ENCODE data around the gene CDCP1. TPM values are rescaled to one million over a fixed set of nuclear protein-coding genes. Genes with fewer than 3 reads are reported as not detected.
A peak's percentile ranks its signal among the peaks of the same experiment; 100 is the strongest.

CDCP1 gene
- total RNA-seq, 4 donors from 2014 or later = 29.7 to 68.3 (median 61.5) TPM

DNA sequence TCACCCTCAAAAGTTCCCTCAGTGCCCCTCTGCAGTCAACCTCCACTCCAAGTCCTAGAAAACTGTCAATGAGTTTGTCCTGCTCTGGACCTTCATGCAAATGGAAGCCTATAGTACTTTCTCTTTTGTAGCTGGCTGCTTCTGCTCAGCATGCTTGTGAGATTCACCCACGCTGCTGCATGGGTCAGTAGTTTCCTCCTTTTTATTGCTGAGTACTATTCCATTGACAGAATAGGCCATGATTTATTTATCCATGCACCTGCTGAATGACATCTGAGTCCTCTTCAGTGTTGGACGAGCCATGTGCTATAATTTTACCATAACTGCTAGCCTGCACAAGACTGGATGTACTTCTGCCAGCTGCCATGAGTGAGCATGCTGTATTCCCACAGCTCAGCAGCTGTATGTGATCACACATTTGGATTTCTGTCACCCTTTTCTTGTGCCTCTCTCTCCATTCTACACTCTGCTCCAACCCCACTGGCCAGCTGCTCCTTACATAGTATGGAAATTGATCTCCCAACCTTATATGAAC lies 26.3 kb downstream of the CDCP1 start:
- no peaks in the 10 kb centered on the region for H3K36me3 ChIP-seq
- H3K4me3 ChIP-seq = no peak overlapping the region
- no peaks in the 10 kb centered on the region for H3K9me3 ChIP-seq
- no peaks in the 10 kb centered on the region for H3K27me3 ChIP-seq
- no peak for DNase-seq
- H3K4me1 ChIP-seq = peaks cover 0 to 56% (median 5%) of the 10 kb centered on the region in 4 donors
- H3K27ac ChIP-seq = peak overlapping the region in 3 of 4 donors; percentile 55 to 92 (median 86)
- no peak for TF ChIP-seq POLR2A (IDR thresholded peaks at IDR 0.05)

DNA sequence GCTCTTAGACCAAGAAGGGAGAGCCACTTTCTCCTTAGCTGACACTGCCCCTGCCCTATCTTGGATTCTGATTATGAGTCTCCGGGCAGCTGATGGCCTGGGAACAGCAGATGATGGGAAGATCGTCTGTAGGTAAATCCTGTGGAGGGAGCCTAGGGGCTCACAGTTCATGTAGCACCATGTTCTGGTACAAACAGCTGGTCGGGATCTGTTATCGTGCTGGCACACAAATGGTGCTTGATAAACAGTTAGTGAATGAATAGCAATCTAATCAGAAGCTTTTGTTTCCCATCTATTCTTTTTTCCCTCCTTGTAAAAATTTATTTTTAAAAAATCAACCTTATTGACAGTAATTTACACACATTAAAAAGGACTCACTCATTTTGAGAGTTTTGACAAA lies 26.8 kb downstream of the CDCP1 start:
- Histone ChIP-seq H3K4me3 (no peak overlapping the region), H3K4me1 (peaks cover 0 to 51% (median 5%) of the 10 kb centered on the region in 4 donors), H3K36me3 (no peaks in the 10 kb centered on the region), H3K27me3 (no peaks in the 10 kb centered on the region), H3K9me3 (no peaks in the 10 kb centered on the region), H3K27ac (peak overlapping the region in 3 of 4 donors; percentile 55 to 92 (median 86))
- no peak for DNase-seq
- TF ChIP-seq, protein P1, sequence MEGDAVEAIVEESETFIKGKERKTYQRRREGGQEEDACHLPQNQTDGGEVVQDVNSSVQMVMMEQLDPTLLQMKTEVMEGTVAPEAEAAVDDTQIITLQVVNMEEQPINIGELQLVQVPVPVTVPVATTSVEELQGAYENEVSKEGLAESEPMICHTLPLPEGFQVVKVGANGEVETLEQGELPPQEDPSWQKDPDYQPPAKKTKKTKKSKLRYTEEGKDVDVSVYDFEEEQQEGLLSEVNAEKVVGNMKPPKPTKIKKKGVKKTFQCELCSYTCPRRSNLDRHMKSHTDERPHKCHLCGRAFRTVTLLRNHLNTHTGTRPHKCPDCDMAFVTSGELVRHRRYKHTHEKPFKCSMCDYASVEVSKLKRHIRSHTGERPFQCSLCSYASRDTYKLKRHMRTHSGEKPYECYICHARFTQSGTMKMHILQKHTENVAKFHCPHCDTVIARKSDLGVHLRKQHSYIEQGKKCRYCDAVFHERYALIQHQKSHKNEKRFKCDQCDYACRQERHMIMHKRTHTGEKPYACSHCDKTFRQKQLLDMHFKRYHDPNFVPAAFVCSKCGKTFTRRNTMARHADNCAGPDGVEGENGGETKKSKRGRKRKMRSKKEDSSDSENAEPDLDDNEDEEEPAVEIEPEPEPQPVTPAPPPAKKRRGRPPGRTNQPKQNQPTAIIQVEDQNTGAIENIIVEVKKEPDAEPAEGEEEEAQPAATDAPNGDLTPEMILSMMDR (IDR thresholded peaks at IDR 0.05) = no peak
- TF ChIP-seq POLR2A (IDR thresholded peaks at IDR 0.05) = no peak

DNA sequence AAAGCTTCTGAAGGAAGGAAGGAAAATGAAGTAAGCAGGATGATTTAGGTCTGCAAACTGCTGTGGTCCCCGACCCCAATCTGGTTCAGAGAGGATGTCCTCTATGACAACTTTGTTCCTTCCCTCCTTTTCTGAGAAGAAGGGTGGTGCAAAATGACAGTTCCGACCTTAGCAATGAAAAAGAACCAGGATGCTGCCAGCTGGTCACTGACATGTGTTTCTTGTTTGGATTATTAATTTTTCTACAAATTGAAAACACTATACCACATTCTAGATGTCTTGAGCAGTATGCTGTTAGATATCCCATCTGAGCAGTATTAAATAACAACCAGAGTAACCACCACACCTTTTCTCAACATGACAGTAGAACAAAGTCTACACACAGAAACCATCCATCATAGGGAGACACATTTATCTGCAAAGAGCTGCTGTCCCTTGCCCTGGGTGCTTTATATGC lies 27.5 kb downstream of the CDCP1 start:
- Histone ChIP-seq H3K27me3 (no peaks in the 10 kb centered on the region), H3K27ac (peak overlapping the region in 2 of 4 donors; percentile 86 to 92), H3K4me3 (no peak overlapping the region), H3K36me3 (no peaks in the 10 kb centered on the region), H3K4me1 (peaks cover 0 to 44% (median 4%) of the 10 kb centered on the region in 4 donors), H3K9me3 (no peaks in the 10 kb centered on the region)
- no peak for DNase-seq
- TF ChIP-seq POLR2A (IDR thresholded peaks at IDR 0.05) = no peak
- TF ChIP-seq, protein P1 (IDR thresholded peaks at IDR 0.05) = no peak

DNA sequence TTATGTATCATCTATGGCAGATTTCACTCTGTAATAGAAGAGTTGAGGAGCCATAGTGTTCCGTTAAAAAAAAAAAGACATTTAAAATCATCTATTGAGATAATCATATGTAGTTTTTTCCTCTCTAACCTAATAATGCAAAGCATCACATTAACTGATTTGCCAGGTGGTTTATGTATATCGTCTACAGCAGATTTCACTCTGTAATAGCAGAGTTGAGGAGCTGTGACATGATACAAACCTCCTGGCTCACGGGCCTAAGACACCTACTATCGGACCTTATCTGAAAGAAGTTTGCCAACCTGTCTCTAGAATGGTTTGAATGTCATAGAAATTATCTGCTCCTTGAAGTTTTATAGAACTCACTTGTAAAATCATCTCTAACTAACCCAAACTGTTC lies 29.8 kb downstream of the CDCP1 start:
- Histone ChIP-seq H3K27me3 (no peaks in the 10 kb centered on the region), H3K9me3 (no peaks in the 10 kb centered on the region), H3K4me1 (peaks cover 0 to 29% (median 3%) of the 10 kb centered on the region in 4 donors), H3K27ac (no peak overlapping the region), H3K36me3 (peaks cover 0 to 3% (median 0%) of the 10 kb centered on the region in 3 donors), H3K4me3 (no peak overlapping the region)
- no peak for TF ChIP-seq POLR2A (IDR thresholded peaks at IDR 0.05)
- TF ChIP-seq, protein P1 (IDR thresholded peaks at IDR 0.05) = no peak
- DNase-seq = no peak

DNA sequence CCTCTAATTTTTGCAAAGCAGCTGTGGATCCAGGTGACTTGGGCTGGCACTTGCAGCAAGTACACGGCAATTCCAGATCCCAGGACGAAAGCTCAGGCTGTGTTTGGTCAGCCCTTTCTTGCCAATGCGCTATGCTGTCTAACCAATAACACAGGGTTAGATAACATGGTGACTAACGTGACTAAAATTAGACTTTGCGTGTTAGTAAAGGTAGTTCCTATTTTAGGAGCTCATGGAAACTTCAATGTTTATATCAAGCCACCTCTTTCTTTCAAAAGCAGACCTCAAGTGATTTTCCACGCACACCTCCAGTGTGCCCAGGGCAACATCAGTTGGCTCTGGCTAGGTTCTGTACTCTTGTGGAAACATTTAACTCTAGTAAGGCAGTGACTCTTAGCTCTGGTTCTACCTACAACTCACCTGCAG lies 32.5 kb downstream of the CDCP1 start:
- H3K27me3 ChIP-seq = no peaks in the 10 kb centered on the region
- no peaks in the 10 kb centered on the region for H3K9me3 ChIP-seq
- no peak overlapping the region for H3K27ac ChIP-seq
- peaks cover 0 to 27% (median 2%) of the 10 kb centered on the region in 4 donors for H3K4me1 ChIP-seq
- no peak overlapping the region for H3K4me3 ChIP-seq
- no peak for DNase-seq
- H3K36me3 ChIP-seq = peaks cover 0 to 3% (median 0%) of the 10 kb centered on the region in 3 donors
- TF ChIP-seq POLR2A (IDR thresholded peaks at IDR 0.05) = no peak

DNA sequence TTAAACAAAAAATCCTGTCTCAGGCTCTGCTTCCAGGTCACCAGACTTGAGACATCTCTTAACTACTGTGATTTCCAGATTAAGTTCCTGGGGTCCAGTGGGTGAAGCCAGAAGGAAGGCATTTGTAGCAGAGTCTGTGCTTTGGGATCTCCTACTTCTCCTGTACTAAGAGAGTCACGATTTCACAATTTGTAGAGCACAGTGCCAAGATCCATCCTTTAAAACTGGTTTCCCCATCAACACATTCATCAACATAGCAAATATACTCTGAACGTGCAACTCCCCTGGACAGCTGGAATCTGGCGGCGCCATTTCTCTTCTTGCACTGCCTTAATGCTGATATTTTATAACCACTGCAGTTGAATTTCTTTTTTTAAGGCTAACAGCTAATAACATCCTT lies 33.2 kb downstream of the CDCP1 start:
- H3K4me3 ChIP-seq = no peak overlapping the region
- no peak overlapping the region for H3K27ac ChIP-seq
- peaks cover 0 to 20% (median 2%) of the 10 kb centered on the region in 4 donors for H3K4me1 ChIP-seq
- H3K27me3 ChIP-seq = no peaks in the 10 kb centered on the region
- no peak for TF ChIP-seq POLR2A (IDR thresholded peaks at IDR 0.05)
- TF ChIP-seq, protein P1 (IDR thresholded peaks at IDR 0.05) = no peak
- H3K9me3 ChIP-seq = no peaks in the 10 kb centered on the region
- peaks cover 0 to 3% (median 0%) of the 10 kb centered on the region in 3 donors for H3K36me3 ChIP-seq
- no peak for DNase-seq
